B cell (primary cell): ENCODE data around the gene AFF3.

Experiments used
- CTCF ChIP-seq: fragments of 200-600 bp; IDR thresholded peaks from one replicate; pipeline ENCODE4 v1.8.0; 2022; ENCODE audit warnings: antibody characterized with exemption, mild to moderate bottlenecking
- EZH2 ChIP-seq: IDR thresholded peaks from 2 replicates; pipeline ENCODE4 v1.6.1; 2012; ENCODE audit warnings: borderline replicate concordance, low read depth, mild to moderate bottlenecking, moderate library complexity, low read length; ENCODE audit not compliant: insufficient read depth, poor library complexity, severe bottlenecking

DNA sequence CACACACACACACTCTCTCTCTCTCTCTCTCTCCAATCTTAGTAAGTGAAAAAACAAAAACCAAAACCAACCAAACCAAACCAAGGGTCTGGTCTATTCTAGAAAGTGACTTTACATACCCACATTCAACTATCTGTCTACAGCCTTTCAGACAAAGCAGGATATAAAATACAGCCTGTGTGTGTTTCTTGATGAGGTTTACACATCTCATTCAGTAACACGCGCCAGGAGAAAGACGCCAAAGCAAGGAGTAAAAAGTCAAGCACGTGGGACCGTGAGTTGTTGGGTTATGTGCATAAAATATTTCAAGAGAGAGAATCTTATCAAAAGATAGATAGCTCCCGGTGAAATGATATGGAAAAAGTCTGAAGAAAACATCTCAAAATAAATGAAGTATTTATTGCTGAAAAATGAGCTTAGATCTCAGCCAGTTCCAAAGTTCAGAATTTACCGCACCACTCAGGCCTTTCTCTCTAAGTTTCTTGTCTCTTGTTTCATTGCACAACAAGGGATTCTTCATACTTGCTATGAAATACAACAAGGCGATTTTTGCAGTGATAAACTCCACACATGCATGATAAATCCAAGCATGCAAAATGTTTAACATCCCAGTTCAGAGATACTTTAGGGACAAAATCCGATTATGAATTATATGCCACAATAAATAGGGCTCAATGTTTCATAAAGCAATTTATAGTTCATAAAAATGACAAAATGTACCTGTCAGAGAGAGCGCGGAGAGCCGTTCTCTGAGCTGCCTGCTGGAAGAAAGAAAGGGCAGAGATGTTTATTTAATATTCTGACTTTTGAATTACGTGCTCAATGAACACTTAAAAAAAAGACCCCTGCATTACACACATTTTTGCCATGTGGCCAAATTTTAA, 493.2 kb downstream of the AFF3 start:
- TF ChIP-seq CTCF (no peak), EZH2 (no peak)
